Stimulated activated CD8-positive, alpha-beta memory T cell treated with anti-CD3 and anti-CD28 coated beads, Interleukin-2, amount 100 ng/mL, for 1 hour (primary cell): ENCODE data around the gene TAC3.
A peak's percentile ranks its signal among the peaks of the same experiment; 100 is the strongest.

Experiments
- DNase-seq, 2 donors: peaks; one replicate each; pipeline ENCODE4 v3.0.0-alpha.2; 2020; ENCODE audit warnings: low read depth in 2 of 2

TAC3 gene

GRCh38 chr12:57005980-57006808, 10.1 kb downstream of the TAC3 start, which contains the start of gene ZBTB39:
Gene ZBTB39 (minus strand): TSS chr12:57006546. CDS start chr12:57004917, 1,629 bp downstream.
- DNase-seq: peak; percentile 32 to 48

GRCh38 chr12:57004651-57005050, 11.7 kb downstream of the TAC3 start:
- DNase-seq: no peak

- DNase-seq: no peak
Observed at GRCh38 chr12:57003395-57003794, 12.9 kb downstream of the TAC3 start.

GRCh38 chr12:57001448-57001906, 14.9 kb downstream of the TAC3 start:
- DNase-seq: peak in 1 of 2 donors; percentile 46

- no peak for DNase-seq
Observed at GRCh38 chr12:57000393-57000792, 15.9 kb downstream of the TAC3 start.

GRCh38 chr12:56999456-56999855, 16.9 kb downstream of the TAC3 start:
- DNase-seq: no peak

GRCh38 chr12:56998981-56999380, 17.3 kb downstream of the TAC3 start:
- DNase-seq: no peak

- DNase-seq: no peak
Observed at GRCh38 chr12:56998316-56998715, 18.0 kb downstream of the TAC3 start.

GRCh38 chr12:56996793-56997545, 19.4 kb downstream of the TAC3 start:
- DNase-seq: no peak

GRCh38 chr12:56995930-56996496, 20.3 kb downstream of the TAC3 start:
- DNase-seq: no peak

GRCh38 chr12:56995201-56995929, 21.0 kb downstream of the TAC3 start:
- no peak for DNase-seq

GRCh38 chr12:56994231-56994746, 22.0 kb downstream of the TAC3 start:
- DNase-seq: no peak

- DNase-seq: no peak
Observed at GRCh38 chr12:56993346-56993745, 23.0 kb downstream of the TAC3 start.

- no peak for DNase-seq
Observed at GRCh38 chr12:56991319-56992246, 24.7 kb downstream of the TAC3 start.

- DNase-seq: no peak
Observed at GRCh38 chr12:56990648-56991318, 25.5 kb downstream of the TAC3 start.

GRCh38 chr12:56989861-56990610, 26.3 kb downstream of the TAC3 start:
- DNase-seq: no peak

GRCh38 chr12:56988207-56988739, 28.1 kb downstream of the TAC3 start:
- no peak for DNase-seq

- peak; percentile 47 to 61 for DNase-seq
Observed at GRCh38 chr12:56987551-56988053, 28.7 kb downstream of the TAC3 start.

GRCh38 chr12:56987011-56987410, 29.3 kb downstream of the TAC3 start:
- DNase-seq: no peak
